BE2C (cell line): ENCODE results near the gene CRYBA2.

ENCODE experiments used
- DNase-seq: peaks from one replicate; pipeline ENCODE4 v3.0.0-alpha.2; 2020
- H3K27me3 ChIP-seq: fragments of 250-450 bp; sonication (Bioruptor Pico); 2 replicates; pipeline ENCODE4 v1.5.1; 2020; ENCODE audit warnings: mild to moderate bottlenecking
- H3K36me3 ChIP-seq: fragments of 250-450 bp; sonication (Bioruptor Pico); 2 replicates; pipeline ENCODE4 v1.5.1; 2020; ENCODE audit warnings: mild to moderate bottlenecking
- H3K4me1 ChIP-seq: fragments of 250-450 bp; sonication (Bioruptor Pico); 2 replicates; pipeline ENCODE4 v1.5.1; 2020
- H3K4me3 ChIP-seq: 2 replicates; pipeline ENCODE4 v1.5.1; 2011; ENCODE audit warnings: low read depth, low read length
- H3K9me3 ChIP-seq: fragments of 250-450 bp; sonication (Bioruptor Pico); 2 replicates; pipeline ENCODE4 v1.5.1; 2020
- TF ChIP-seq, protein P1 (sequence below): IDR thresholded peaks from 2 replicates; pipeline ENCODE4 v1.5.1; 2012; ENCODE audit warnings: mild to moderate bottlenecking, low read depth, low read length

CRYBA2 gene

GRCh38 chr2:219030177-219030940, 37.1 kb upstream of the CRYBA2 start:
- TF ChIP-seq, protein P1, sequence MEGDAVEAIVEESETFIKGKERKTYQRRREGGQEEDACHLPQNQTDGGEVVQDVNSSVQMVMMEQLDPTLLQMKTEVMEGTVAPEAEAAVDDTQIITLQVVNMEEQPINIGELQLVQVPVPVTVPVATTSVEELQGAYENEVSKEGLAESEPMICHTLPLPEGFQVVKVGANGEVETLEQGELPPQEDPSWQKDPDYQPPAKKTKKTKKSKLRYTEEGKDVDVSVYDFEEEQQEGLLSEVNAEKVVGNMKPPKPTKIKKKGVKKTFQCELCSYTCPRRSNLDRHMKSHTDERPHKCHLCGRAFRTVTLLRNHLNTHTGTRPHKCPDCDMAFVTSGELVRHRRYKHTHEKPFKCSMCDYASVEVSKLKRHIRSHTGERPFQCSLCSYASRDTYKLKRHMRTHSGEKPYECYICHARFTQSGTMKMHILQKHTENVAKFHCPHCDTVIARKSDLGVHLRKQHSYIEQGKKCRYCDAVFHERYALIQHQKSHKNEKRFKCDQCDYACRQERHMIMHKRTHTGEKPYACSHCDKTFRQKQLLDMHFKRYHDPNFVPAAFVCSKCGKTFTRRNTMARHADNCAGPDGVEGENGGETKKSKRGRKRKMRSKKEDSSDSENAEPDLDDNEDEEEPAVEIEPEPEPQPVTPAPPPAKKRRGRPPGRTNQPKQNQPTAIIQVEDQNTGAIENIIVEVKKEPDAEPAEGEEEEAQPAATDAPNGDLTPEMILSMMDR = no peak
- H3K27me3 ChIP-seq = no peaks in the 10 kb centered on the region
- H3K9me3 ChIP-seq = no peaks in the 10 kb centered on the region
- no peak for DNase-seq
- no peak overlapping the region for H3K4me3 ChIP-seq
- H3K36me3 ChIP-seq = no peaks in the 10 kb centered on the region
- H3K4me1 ChIP-seq = no peaks in the 10 kb centered on the region

GRCh38 chr2:219029829-219030165, 36.6 kb upstream of the CRYBA2 start:
- no peak overlapping the region for H3K4me3 ChIP-seq
- DNase-seq = peak; percentile 87
- no peaks in the 10 kb centered on the region for H3K36me3 ChIP-seq
- H3K4me1 ChIP-seq = no peaks in the 10 kb centered on the region
- no peaks in the 10 kb centered on the region for H3K27me3 ChIP-seq
- TF ChIP-seq, protein P1 = peak; percentile 97
- no peaks in the 10 kb centered on the region for H3K9me3 ChIP-seq

GRCh38 chr2:219028996-219029828, 36.0 kb upstream of the CRYBA2 start:
- Histone ChIP-seq H3K36me3 (no peaks in the 10 kb centered on the region), H3K9me3 (no peaks in the 10 kb centered on the region), H3K4me3 (no peak overlapping the region), H3K27me3 (no peaks in the 10 kb centered on the region), H3K4me1 (no peaks in the 10 kb centered on the region)
- TF ChIP-seq, protein P1 = no peak
- no peak for DNase-seq

GRCh38 chr2:219028141-219028540, 34.9 kb upstream of the CRYBA2 start:
- Histone ChIP-seq H3K36me3 (no peaks in the 10 kb centered on the region), H3K27me3 (no peaks in the 10 kb centered on the region), H3K4me1 (no peaks in the 10 kb centered on the region), H3K9me3 (no peaks in the 10 kb centered on the region), H3K4me3 (no peak overlapping the region)
- no peak for DNase-seq
- TF ChIP-seq, protein P1 = no peak

DNA sequence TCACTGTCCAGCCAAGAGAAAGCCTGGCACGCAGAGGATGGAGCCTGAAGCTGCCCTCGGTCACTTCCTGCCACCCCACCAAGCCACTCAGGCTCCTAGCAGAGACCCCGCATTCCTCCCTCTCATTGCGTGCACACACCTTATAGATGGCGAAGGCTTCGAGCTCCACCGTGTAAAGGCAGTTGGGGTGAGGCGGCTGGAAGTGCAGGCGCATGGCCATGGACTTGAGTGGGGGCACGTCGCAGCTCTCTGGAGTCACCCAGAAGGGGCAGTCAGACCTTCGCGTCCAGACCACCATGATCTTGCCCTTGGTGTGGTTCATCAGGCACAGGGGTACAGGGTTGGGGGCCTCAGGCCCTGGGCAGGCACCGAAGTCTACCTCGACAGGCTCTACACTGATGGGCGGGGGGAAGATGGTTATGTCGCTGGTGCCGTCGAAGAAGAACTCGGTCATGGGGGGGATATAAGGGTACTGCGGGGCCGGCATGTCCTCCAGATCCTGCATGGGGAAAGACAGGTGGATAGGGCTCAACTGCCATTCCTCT, 34.4 kb upstream of the CRYBA2 start:
- H3K4me1 ChIP-seq = no peaks in the 10 kb centered on the region
- TF ChIP-seq, protein P1 = no peak
- no peaks in the 10 kb centered on the region for H3K36me3 ChIP-seq
- H3K4me3 ChIP-seq = no peak overlapping the region
- no peaks in the 10 kb centered on the region for H3K9me3 ChIP-seq
- no peak for DNase-seq
- H3K27me3 ChIP-seq = no peaks in the 10 kb centered on the region
